Stimulated activated effector memory CD8-positive, alpha-beta T cell treated with anti-CD3 and anti-CD28 coated beads, Interleukin-12 subunit alpha, Interleukin-12 subunit beta, amount 100 ng/mL, for 72 hours (primary cell): ENCODE data around the gene IQCE.
"Not testable (repeated sequence)": the region's sequence is repeated elsewhere in the genome, so short reads cannot be mapped to it uniquely, and the experiment has no call there.

ENCODE experiments used
- ATAC-seq: fragments of 150-1000 bp; cut with Tn5 transposase; 2 replicates; pipeline ENCODE4 v1.10.0; 2021
- DNase-seq, 2 donors: peaks; one replicate each; pipeline ENCODE4 v3.0.0; 2021 to 2022; ENCODE audit warnings: low spot score in 2 of 2
- H3K27ac Mint-ChIP-seq: one replicate; pipeline ENCODE4 v1.8.0; 2022; ENCODE audit warnings: mild to moderate bottlenecking, mixed read lengths
- H3K36me3 Mint-ChIP-seq: one replicate; pipeline ENCODE4 v1.8.0; 2022; ENCODE audit warnings: mild to moderate bottlenecking, mixed read lengths
- H3K4me1 Mint-ChIP-seq: one replicate; pipeline ENCODE4 v1.8.0; 2022; ENCODE audit warnings: mixed read lengths
- H3K4me3 Mint-ChIP-seq: one replicate; pipeline ENCODE4 v1.8.0; 2022; ENCODE audit warnings: mild to moderate bottlenecking, mixed read lengths
- H3K9me3 Mint-ChIP-seq: one replicate; pipeline ENCODE4 v1.8.0; 2022; ENCODE audit warnings: mixed read lengths

IQCE gene

GRCh38 chr7:2589341-2589740 is 30.6 kb downstream of the IQCE start:
- Mint-ChIP-seq H3K27ac (no peak overlapping the region), H3K36me3 (peaks cover 19% of the 10 kb centered on the region), H3K4me1 (no peaks in the 10 kb centered on the region), H3K4me3 (no peak overlapping the region), H3K9me3 (no peaks in the 10 kb centered on the region)
- DNase-seq (no peak), ATAC-seq (no peak)

- not testable (repeated sequence) for H3K27ac Mint-ChIP-seq, H3K4me1 Mint-ChIP-seq, DNase-seq, H3K4me3 Mint-ChIP-seq, ATAC-seq, H3K9me3 Mint-ChIP-seq
- H3K36me3 Mint-ChIP-seq: peaks cover 22% of the 10 kb centered on the region
Observed at GRCh38 chr7:2589941-2590340, 31.2 kb downstream of the IQCE start.

GRCh38 chr7:2592375-2592865 is 33.6 kb downstream of the IQCE start:
- no peak overlapping the region for H3K4me3 Mint-ChIP-seq
- H3K4me1 Mint-ChIP-seq: no peaks in the 10 kb centered on the region
- ATAC-seq (no peak), DNase-seq (no peak)
- H3K9me3 Mint-ChIP-seq: no peaks in the 10 kb centered on the region
- no peak overlapping the region for H3K27ac Mint-ChIP-seq
- H3K36me3 Mint-ChIP-seq: peaks cover 18% of the 10 kb centered on the region

- Mint-ChIP-seq H3K9me3 (no peaks in the 10 kb centered on the region), H3K36me3 (peaks cover 18% of the 10 kb centered on the region), H3K4me3 (no peak overlapping the region), H3K4me1 (no peaks in the 10 kb centered on the region), H3K27ac (no peak overlapping the region)
- ATAC-seq (no peak), DNase-seq (no peak)
Observed at GRCh38 chr7:2593036-2593727, 34.4 kb downstream of the IQCE start.

- peaks cover 18% of the 10 kb centered on the region for H3K36me3 Mint-ChIP-seq
Observed at GRCh38 chr7:2594599-2594998, 35.8 kb downstream of the IQCE start.

GRCh38 chr7:2595258-2595860 is 36.6 kb downstream of the IQCE start:
- DNase-seq: no peak
- peaks cover 18% of the 10 kb centered on the region for H3K36me3 Mint-ChIP-seq
- no peak overlapping the region for H3K4me3 Mint-ChIP-seq
- no peaks in the 10 kb centered on the region for H3K4me1 Mint-ChIP-seq
- no peaks in the 10 kb centered on the region for H3K9me3 Mint-ChIP-seq
- ATAC-seq: no peak
- H3K27ac Mint-ChIP-seq: no peak overlapping the region

More at GRCh38 chr7:2594599-2594998, 35.8 kb downstream of the IQCE start:
- no peaks in the 10 kb centered on the region for H3K4me1 Mint-ChIP-seq
- no peaks in the 10 kb centered on the region for H3K9me3 Mint-ChIP-seq
- H3K27ac Mint-ChIP-seq: no peak overlapping the region
- H3K4me3 Mint-ChIP-seq: no peak overlapping the region
- ATAC-seq: no peak
- no peak for DNase-seq

- Mint-ChIP-seq H3K27ac (no peak overlapping the region), H3K4me3 (no peak overlapping the region), H3K36me3 (peaks cover 5% of the 10 kb centered on the region), H3K4me1 (no peaks in the 10 kb centered on the region), H3K9me3 (no peaks in the 10 kb centered on the region)
- DNase-seq: no peak
- no peak for ATAC-seq
Observed at GRCh38 chr7:2596464-2597272, 37.9 kb downstream of the IQCE start.

GRCh38 chr7:2597273-2597640 is 38.5 kb downstream of the IQCE start:
- DNase-seq: no peak
- H3K27ac Mint-ChIP-seq: no peak overlapping the region
- H3K4me3 Mint-ChIP-seq: no peak overlapping the region
- ATAC-seq: no peak
- H3K9me3 Mint-ChIP-seq: no peaks in the 10 kb centered on the region
- H3K4me1 Mint-ChIP-seq: no peaks in the 10 kb centered on the region
- peaks cover 5% of the 10 kb centered on the region for H3K36me3 Mint-ChIP-seq

GRCh38 chr7:2598154-2598823 is 39.5 kb downstream of the IQCE start:
- ATAC-seq: peak; percentile 11
- H3K4me3 Mint-ChIP-seq: no peak overlapping the region
- no peaks in the 10 kb centered on the region for H3K4me1 Mint-ChIP-seq
- H3K27ac Mint-ChIP-seq: no peak overlapping the region
- DNase-seq: no peak
- H3K36me3 Mint-ChIP-seq: peaks cover 5% of the 10 kb centered on the region
- H3K9me3 Mint-ChIP-seq: no peaks in the 10 kb centered on the region

- H3K27ac Mint-ChIP-seq: no peak overlapping the region
- ATAC-seq: no peak
Observed at GRCh38 chr7:2601065-2601464, 42.3 kb downstream of the IQCE start.

GRCh38 chr7:2601907-2602306 is 43.1 kb downstream of the IQCE start:
- H3K36me3 Mint-ChIP-seq: no peaks in the 10 kb centered on the region
- DNase-seq (no peak), ATAC-seq (no peak)
- H3K9me3 Mint-ChIP-seq: no peaks in the 10 kb centered on the region
- H3K4me3 Mint-ChIP-seq: no peak overlapping the region
- no peak overlapping the region for H3K27ac Mint-ChIP-seq
- H3K4me1 Mint-ChIP-seq: no peaks in the 10 kb centered on the region

More at GRCh38 chr7:2601065-2601464, 42.3 kb downstream of the IQCE start:
- Mint-ChIP-seq H3K4me1 (no peaks in the 10 kb centered on the region), H3K9me3 (no peaks in the 10 kb centered on the region), H3K36me3 (no peaks in the 10 kb centered on the region), H3K4me3 (no peak overlapping the region)
- no peak for DNase-seq

GRCh38 chr7:2602406-2603043 is 43.7 kb downstream of the IQCE start:
- no peaks in the 10 kb centered on the region for H3K36me3 Mint-ChIP-seq
- no peaks in the 10 kb centered on the region for H3K9me3 Mint-ChIP-seq
- peaks cover 2% of the 10 kb centered on the region for H3K4me1 Mint-ChIP-seq
- H3K27ac Mint-ChIP-seq: no peak overlapping the region
- no peak overlapping the region for H3K4me3 Mint-ChIP-seq
- peak; percentile 17 for ATAC-seq
- no peak for DNase-seq

- DNase-seq: no peak
- Mint-ChIP-seq H3K4me3 (no peak overlapping the region), H3K36me3 (no peaks in the 10 kb centered on the region), H3K9me3 (no peaks in the 10 kb centered on the region), H3K27ac (no peak overlapping the region), H3K4me1 (peaks cover 7% of the 10 kb centered on the region)
- ATAC-seq: no peak
Observed at GRCh38 chr7:2603044-2603965, 44.5 kb downstream of the IQCE start.

- DNase-seq (no peak), ATAC-seq (no peak)
- no peak overlapping the region for H3K4me3 Mint-ChIP-seq
- no peak overlapping the region for H3K27ac Mint-ChIP-seq
- peaks cover 13% of the 10 kb centered on the region for H3K4me1 Mint-ChIP-seq
- no peaks in the 10 kb centered on the region for H3K9me3 Mint-ChIP-seq
- H3K36me3 Mint-ChIP-seq: no peaks in the 10 kb centered on the region
Observed at GRCh38 chr7:2604608-2605174, 45.9 kb downstream of the IQCE start.
